Measurements from ENCODE around the gene CWC22. TPM values are rescaled to one million over a fixed set of nuclear protein-coding genes. Genes with fewer than 3 reads are reported as not detected.
"Not testable (repeated sequence)": the region's sequence is repeated elsewhere in the genome, so short reads cannot be mapped to it uniquely, and the experiment has no call there.

CWC22 gene
- total RNA-seq, 3 donors from 2014 or later: 23.0 to 28.1 (median 23.9) TPM

DNA sequence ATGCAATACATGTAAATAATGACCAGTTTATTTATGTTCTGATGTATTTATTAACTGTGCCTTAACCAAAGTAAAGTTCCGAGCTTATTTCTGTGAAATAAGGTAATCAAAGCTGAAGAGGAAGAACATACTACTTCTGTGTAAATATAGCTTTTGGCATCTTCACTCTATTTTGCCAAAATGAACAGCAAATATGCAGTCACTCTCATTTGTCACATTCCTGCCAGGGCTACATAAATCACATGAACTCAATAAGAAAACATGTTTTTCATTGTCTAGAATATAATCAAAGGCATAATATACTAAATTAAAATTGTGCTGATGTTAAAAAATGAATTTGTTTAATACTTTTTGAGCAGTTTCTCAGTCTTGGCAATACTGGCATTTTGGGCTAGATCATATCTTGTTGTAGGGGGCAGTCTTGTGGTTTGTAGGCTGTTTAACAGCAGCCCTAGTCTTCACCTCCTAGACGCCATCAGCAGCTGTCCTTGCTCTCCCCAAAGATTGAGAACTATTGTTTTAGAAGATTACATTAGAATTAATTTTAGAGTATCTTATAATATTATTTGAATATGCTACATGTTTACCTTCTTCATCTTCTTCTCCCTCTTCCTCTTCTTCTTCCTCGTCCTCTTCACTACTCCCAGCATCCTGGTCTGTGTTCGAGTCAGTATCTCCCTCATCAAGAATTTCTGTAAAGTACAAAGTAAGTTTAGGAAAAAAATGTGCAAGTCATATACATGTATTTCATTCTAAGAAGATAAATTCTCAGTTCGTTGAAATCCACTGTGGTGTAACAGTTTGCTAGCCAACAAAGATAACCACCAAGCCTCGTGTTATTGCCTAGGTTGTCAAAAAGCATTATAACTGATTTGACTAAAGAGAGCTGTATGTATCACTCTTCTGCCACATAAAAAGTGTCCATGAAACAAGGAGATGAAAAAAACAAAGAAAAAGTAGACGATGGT is 41.5 kb downstream of the CWC22 start:
- H3K27me3 ChIP-seq: no peaks in the 10 kb centered on the region
- intact Hi-C loops (cut with DNase I; ENCODE audit: low total_unique reads): no loop called here
- H3K4me1 ChIP-seq: no peaks in the 10 kb centered on the region

DNA sequence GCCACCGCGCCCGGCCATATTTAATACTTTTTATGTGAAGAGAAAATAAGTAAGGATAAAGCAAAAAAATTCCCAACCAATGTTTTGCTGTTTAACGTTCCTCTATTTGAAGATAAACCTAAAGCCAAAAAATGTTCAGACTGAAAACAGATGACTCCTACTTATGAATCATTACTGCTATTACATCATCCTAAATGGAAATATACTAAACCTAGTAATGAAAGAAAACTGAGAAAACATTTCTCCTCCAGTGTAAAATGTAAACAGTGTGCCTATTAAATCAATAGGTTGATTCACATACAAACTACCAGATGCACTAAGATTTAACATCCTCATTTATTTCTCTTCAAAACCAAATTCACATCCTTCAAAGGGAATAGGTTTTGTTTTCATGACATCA is 43.5 kb downstream of the CWC22 start:
- DNase-seq (ENCODE audit: low spot score in 2 of 2): no peak
- no peaks in the 10 kb centered on the region for H3K27me3 ChIP-seq
- H3K36me3 ChIP-seq: peaks cover 7% of the 10 kb centered on the region
- H3K9me3 ChIP-seq: no peaks in the 10 kb centered on the region
- no peak overlapping the region for H3K27ac ChIP-seq
- no peak overlapping the region for H3K4me3 ChIP-seq
- intact Hi-C loops (cut with DNase I; ENCODE audit: low total_unique reads): no loop called here
- TF ChIP-seq POLR2AphosphoS5 (IDR thresholded peaks at IDR 0.05) (no peak), POLR2A (IDR thresholded peaks at IDR 0.05) (no peak)
- TF ChIP-seq, protein P1, sequence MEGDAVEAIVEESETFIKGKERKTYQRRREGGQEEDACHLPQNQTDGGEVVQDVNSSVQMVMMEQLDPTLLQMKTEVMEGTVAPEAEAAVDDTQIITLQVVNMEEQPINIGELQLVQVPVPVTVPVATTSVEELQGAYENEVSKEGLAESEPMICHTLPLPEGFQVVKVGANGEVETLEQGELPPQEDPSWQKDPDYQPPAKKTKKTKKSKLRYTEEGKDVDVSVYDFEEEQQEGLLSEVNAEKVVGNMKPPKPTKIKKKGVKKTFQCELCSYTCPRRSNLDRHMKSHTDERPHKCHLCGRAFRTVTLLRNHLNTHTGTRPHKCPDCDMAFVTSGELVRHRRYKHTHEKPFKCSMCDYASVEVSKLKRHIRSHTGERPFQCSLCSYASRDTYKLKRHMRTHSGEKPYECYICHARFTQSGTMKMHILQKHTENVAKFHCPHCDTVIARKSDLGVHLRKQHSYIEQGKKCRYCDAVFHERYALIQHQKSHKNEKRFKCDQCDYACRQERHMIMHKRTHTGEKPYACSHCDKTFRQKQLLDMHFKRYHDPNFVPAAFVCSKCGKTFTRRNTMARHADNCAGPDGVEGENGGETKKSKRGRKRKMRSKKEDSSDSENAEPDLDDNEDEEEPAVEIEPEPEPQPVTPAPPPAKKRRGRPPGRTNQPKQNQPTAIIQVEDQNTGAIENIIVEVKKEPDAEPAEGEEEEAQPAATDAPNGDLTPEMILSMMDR (IDR thresholded peaks at IDR 0.05): no peak
- no peaks in the 10 kb centered on the region for H3K4me1 ChIP-seq

More for the DNA sequence above, 41.5 kb downstream of the CWC22 start:
- peaks cover 7% of the 10 kb centered on the region for H3K36me3 ChIP-seq
- no peaks in the 10 kb centered on the region for H3K9me3 ChIP-seq
- no peak overlapping the region for H3K27ac ChIP-seq
- no peak for TF ChIP-seq POLR2A (IDR thresholded peaks at IDR 0.05)
- TF ChIP-seq, protein P1 (IDR thresholded peaks at IDR 0.05): no peak
- no peak for TF ChIP-seq POLR2AphosphoS5 (IDR thresholded peaks at IDR 0.05)
- no peak overlapping the region for H3K4me3 ChIP-seq
- no peak for DNase-seq (ENCODE audit: low spot score in 2 of 2)

DNA sequence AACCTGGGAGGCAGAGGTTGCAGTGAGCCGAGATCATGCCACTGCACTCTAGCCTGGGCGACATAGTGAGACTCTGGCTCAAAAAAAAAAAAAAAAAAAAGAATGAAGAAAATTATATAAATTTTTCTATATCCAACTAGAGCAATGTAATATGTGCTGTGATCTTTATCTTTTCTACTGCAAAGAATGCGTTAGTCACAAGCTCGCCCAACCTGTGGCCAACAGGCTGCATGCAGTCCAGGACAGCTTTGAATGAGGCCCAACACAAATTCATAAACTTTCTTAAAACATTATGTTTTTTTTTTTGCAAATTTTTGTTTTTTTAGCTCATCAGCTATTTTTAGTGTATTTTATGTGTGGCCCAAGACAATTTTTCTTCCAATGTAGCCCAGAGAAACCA is 48.8 kb downstream of the CWC22 start:
- intact Hi-C loops (cut with DNase I; ENCODE audit: low total_unique reads); H3K4me3 ChIP-seq: not testable (repeated sequence)

DNA sequence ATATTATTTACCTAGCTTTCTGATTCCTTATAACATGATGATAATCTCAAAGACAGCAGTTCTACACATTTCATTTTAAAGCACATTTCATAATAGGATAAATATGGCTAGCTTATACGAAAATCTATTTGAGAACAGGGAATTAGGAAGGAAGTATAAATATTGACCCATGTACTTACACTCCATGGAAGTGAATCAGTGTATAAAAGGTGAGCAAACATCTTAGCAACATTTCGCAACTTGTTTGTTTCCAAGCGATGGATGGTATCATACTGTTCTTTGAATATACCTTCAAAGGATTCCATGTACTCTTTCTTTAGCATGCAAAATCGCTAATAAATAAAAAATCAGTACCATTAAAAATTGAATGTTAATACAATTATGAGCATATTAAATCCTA is 53.1 kb downstream of the CWC22 start:
- Histone ChIP-seq H3K4me3 (no peak overlapping the region), H3K36me3 (no peaks in the 10 kb centered on the region), H3K4me1 (no peaks in the 10 kb centered on the region), H3K9me3 (no peaks in the 10 kb centered on the region), H3K27ac (no peak overlapping the region), H3K27me3 (no peaks in the 10 kb centered on the region)
- TF ChIP-seq, protein P1 (IDR thresholded peaks at IDR 0.05): no peak
- TF ChIP-seq POLR2A (IDR thresholded peaks at IDR 0.05): no peak
- TF ChIP-seq POLR2AphosphoS5 (IDR thresholded peaks at IDR 0.05): no peak
- intact Hi-C loops (cut with DNase I; ENCODE audit: low total_unique reads): no loop called here
- DNase-seq (ENCODE audit: low spot score in 2 of 2): no peak

More for the DNA sequence above, 48.8 kb downstream of the CWC22 start:
- not testable (repeated sequence) for H3K27me3 ChIP-seq; DNase-seq (ENCODE audit: low spot score in 2 of 2); H3K4me1 ChIP-seq; H3K9me3 ChIP-seq; H3K27ac ChIP-seq; H3K36me3 ChIP-seq

DNA sequence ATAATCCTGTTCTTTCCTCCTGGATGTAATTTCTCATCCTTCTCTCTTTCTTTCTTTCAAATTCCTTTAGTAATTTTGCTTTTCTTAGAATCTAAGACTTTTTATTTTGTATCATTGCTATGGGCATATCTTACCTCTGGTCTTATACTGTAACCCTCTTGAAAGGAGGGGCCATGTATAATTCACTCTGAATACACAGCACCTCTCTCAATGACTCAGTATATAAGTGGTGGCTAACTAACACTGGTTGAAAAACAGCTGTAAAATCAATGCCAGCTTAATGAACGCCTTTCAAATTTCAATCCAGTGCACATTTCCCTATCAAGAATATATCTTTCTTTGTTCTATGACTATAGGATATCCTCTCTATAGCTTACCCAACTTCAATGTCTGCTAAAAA is 53.7 kb downstream of the CWC22 start:
- no peak for DNase-seq (ENCODE audit: low spot score in 2 of 2)
- H3K4me1 ChIP-seq: no peaks in the 10 kb centered on the region
- no peaks in the 10 kb centered on the region for H3K36me3 ChIP-seq
- no peaks in the 10 kb centered on the region for H3K9me3 ChIP-seq
- no peak overlapping the region for H3K27ac ChIP-seq
- TF ChIP-seq, protein P1 (IDR thresholded peaks at IDR 0.05): no peak
- no peak for TF ChIP-seq POLR2A (IDR thresholded peaks at IDR 0.05)
- no peak for TF ChIP-seq POLR2AphosphoS5 (IDR thresholded peaks at IDR 0.05)
- H3K27me3 ChIP-seq: no peaks in the 10 kb centered on the region
- H3K4me3 ChIP-seq: no peak overlapping the region
- intact Hi-C loops (cut with DNase I; ENCODE audit: low total_unique reads): no loop called here

All from breast epithelium (tissue), 4 donors.